NCI-H345 treated with DMSO at 0.1 percent for 48 hours (cell line): ENCODE measurements around the gene ACTL9.
"Not testable (repeated sequence)": the region's sequence is repeated elsewhere in the genome, so short reads cannot be mapped to it uniquely, and the experiment has no call there.

Experiments
- DNase-seq: peaks from one replicate; lab custom pipeline; 2025; ENCODE audit not compliant: unreplicated experiment; lab: John Stamatoyannopoulos, UW

Gene ACTL9

GRCh38 chr19:8698433-8699063, at the start of gene ACTL9:
ACTL9 (minus strand) TSS chr19:8698795; CDS start chr19:8698701, 94 bp downstream.
- DNase-seq = no peak

- not testable (repeated sequence) for DNase-seq
Measured at GRCh38 chr19:8739291-8740065, 40.9 kb upstream of the ACTL9 start.

- no peak for DNase-seq
Measured at GRCh38 chr19:8738377-8738776, 39.8 kb upstream of the ACTL9 start.

- no peak for DNase-seq
Measured at GRCh38 chr19:8731428-8732169, 33.0 kb upstream of the ACTL9 start.

GRCh38 chr19:8724276-8724675, 25.7 kb upstream of the ACTL9 start:
- DNase-seq = no peak

- DNase-seq = no peak
Measured at GRCh38 chr19:8722032-8722431, 23.4 kb upstream of the ACTL9 start.

- no peak for DNase-seq
Measured at GRCh38 chr19:8721334-8721733, 22.7 kb upstream of the ACTL9 start, which contains the start of gene OR2Z1. OR2Z1 (plus strand) TSS chr19:8721634; CDS start chr19:8731029, 9,395 bp downstream.

GRCh38 chr19:8710337-8710736, 11.7 kb upstream of the ACTL9 start:
- DNase-seq = not testable (repeated sequence)

- DNase-seq = no peak
Measured at GRCh38 chr19:8705742-8706141, 7.1 kb upstream of the ACTL9 start.

- DNase-seq = not testable (repeated sequence)
Measured at GRCh38 chr19:8705304-8705703, 6.7 kb upstream of the ACTL9 start.

- no peak for DNase-seq
Measured at GRCh38 chr19:8703223-8703622, 4.6 kb upstream of the ACTL9 start.

GRCh38 chr19:8702350-8702749, 3.8 kb upstream of the ACTL9 start:
- no peak for DNase-seq

GRCh38 chr19:8700956-8701355, 2.4 kb upstream of the ACTL9 start:
- no peak for DNase-seq

GRCh38 chr19:8699908-8700307, 1.3 kb upstream of the ACTL9 start:
- no peak for DNase-seq

- DNase-seq = no peak
Measured at GRCh38 chr19:8697671-8698432, 743 bp downstream of the ACTL9 start.

GRCh38 chr19:8696993-8697392, 1.6 kb downstream of the ACTL9 start:
- DNase-seq = no peak

GRCh38 chr19:8695911-8696310, 2.7 kb downstream of the ACTL9 start:
- no peak for DNase-seq

- no peak for DNase-seq
Measured at GRCh38 chr19:8695501-8695900, 3.1 kb downstream of the ACTL9 start.

- no peak for DNase-seq
Measured at GRCh38 chr19:8690753-8691539, 7.6 kb downstream of the ACTL9 start.

- DNase-seq = no peak
Measured at GRCh38 chr19:8688930-8689329, 9.7 kb downstream of the ACTL9 start.
